PC-9 (cell line): ENCODE data around the gene TAF4B. TPM values are rescaled to one million over a fixed set of nuclear protein-coding genes. Genes with fewer than 3 reads are reported as not detected.
"Not testable (repeated sequence)": the region's sequence is repeated elsewhere in the genome, so short reads cannot be mapped to it uniquely, and the experiment has no call there.

Experiments used
- BruUV-seq: library from RNA; stranded (reverse); fragments of 400-500 nt; replicated peaks from 2 replicates; lab custom pipeline; 2021; lab: Mats Ljungman, UMichigan
- CTCF ChIA-PET: fragments of 300-600 bp; sonication (Branson Sonifier 250); formaldehyde crosslinking; loops from one replicate; lab custom pipeline; 2022; ENCODE audit warnings: antibody characterized with exemption; lab: Charles Lee
- POLR2A ChIA-PET: fragments of 300-600 bp; sonication (Branson Sonifier 250); formaldehyde crosslinking; loops from one replicate; lab custom pipeline; 2022; ENCODE audit warnings: antibody characterized with exemption; ENCODE audit not compliant: unreplicated experiment; lab: Charles Lee
- DNase-seq, 2 experiments: peaks; one replicate each; pipeline versions ENCODE4 v3.0.0 to v3.0.0-alpha.2; 2015 to 2022; ENCODE audit warnings: mixed read lengths in 1 of 2
- H2AFZ ChIP-seq: fragments of 200-600 bp; sonication (generic); 2 replicates; pipeline ENCODE4 v1.8.1; 2017; ENCODE audit warnings: antibody characterized with exemption
- H3F3A ChIP-seq: fragments of 200-600 bp; sonication (generic); 2 replicates; pipeline ENCODE4 v1.8.1; 2017; ENCODE audit warnings: antibody characterized with exemption, mild to moderate bottlenecking, low read depth; ENCODE audit not compliant: insufficient read depth
- H3K27ac ChIP-seq: fragments of 200-600 bp; sonication (generic); 2 replicates; pipeline ENCODE4 v1.6.1; 2016; ENCODE audit warnings: mixed run types
- H3K27me3 ChIP-seq: fragments of 200-600 bp; sonication (generic); 2 replicates; pipeline ENCODE4 v1.6.1; 2016; ENCODE audit warnings: low read depth, mixed run types; ENCODE audit not compliant: insufficient read depth
- H3K36me3 ChIP-seq: fragments of 200-600 bp; sonication (generic); 2 replicates; pipeline ENCODE4 v1.6.1; 2016; ENCODE audit warnings: low read depth, mixed run types
- H3K4me1 ChIP-seq: fragments of 200-600 bp; sonication (generic); replicated peaks from 2 replicates; pipeline ENCODE4 v1.6.1; 2016; ENCODE audit warnings: mixed run types; ENCODE audit not compliant: insufficient read depth
- H3K4me2 ChIP-seq: fragments of 200-600 bp; sonication (generic); 2 replicates; pipeline ENCODE4 v1.6.1; 2017; ENCODE audit warnings: mixed run types
- H3K4me3 ChIP-seq: fragments of 200-600 bp; sonication (generic); 2 replicates; pipeline ENCODE4 v1.6.1; 2016; ENCODE audit warnings: mixed run types
- H3K79me2 ChIP-seq: fragments of 200-600 bp; sonication (generic); 2 replicates; pipeline ENCODE4 v1.6.1; 2017; ENCODE audit warnings: low read depth, mixed run types
- H3K9me2 ChIP-seq: fragments of 200-600 bp; sonication (generic); 2 replicates; pipeline ENCODE4 v1.8.1; 2017; ENCODE audit warnings: mild to moderate bottlenecking; ENCODE audit not compliant: insufficient read depth
- H3K9me3 ChIP-seq: fragments of 200-600 bp; sonication (generic); 2 replicates; pipeline ENCODE4 v1.8.1; 2016; ENCODE audit warnings: low read depth; ENCODE audit not compliant: insufficient read depth
- H4K20me1 ChIP-seq: fragments of 200-600 bp; sonication (generic); 2 replicates; pipeline ENCODE4 v1.8.1; 2017; ENCODE audit not compliant: insufficient read depth
- CTCF ChIP-seq: fragments of 200-600 bp; sonication (generic); conservative IDR thresholded peaks from 2 replicates; pipeline ENCODE4 v1.6.1; 2017; ENCODE audit warnings: mixed run types, antibody characterized with exemption, mild to moderate bottlenecking, moderate library complexity
- EZH2 ChIP-seq: fragments of 200-600 bp; sonication (generic); IDR thresholded peaks from 2 replicates; pipeline ENCODE4 v1.8.0; 2017; ENCODE audit warnings: antibody characterized with exemption, low read depth
- intact Hi-C: fragments of 100-400 bp; cut with micrococcal nuclease; formaldehyde crosslinking; loops from one replicate; pipeline ENCODE4 v1.10.0; 2022; ENCODE audit not compliant: unreplicated experiment
- total RNA-seq: library from RNA; stranded (reverse); gene quantifications from 2 replicates; pipeline ENCODE4 v1.2.3, GENCODE V29; 2021

Gene TAF4B
- total RNA-seq, 1 experiment from 2014 or later = 2.8 TPM

GRCh38 chr18:26196605-26197004, 29.6 kb upstream of the TAF4B start:
- intact Hi-C loops = no loop called here
- H3K9me2 ChIP-seq = no peaks in the 10 kb centered on the region
- DNase-seq = no peak
- CTCF ChIA-PET = no interaction called here
- POLR2A ChIA-PET = no interaction called here
- H3F3A ChIP-seq = no peaks in the 10 kb centered on the region
- H4K20me1 ChIP-seq = no peaks in the 10 kb centered on the region
- H3K4me2 ChIP-seq = no peak overlapping the region
- H3K4me3 ChIP-seq = no peak overlapping the region
- no peak for TF ChIP-seq CTCF
- TF ChIP-seq EZH2 = no peak
- H3K27ac ChIP-seq = no peak overlapping the region
- no TSS peak for BruUV-seq
- no peaks in the 10 kb centered on the region for H3K36me3 ChIP-seq
- no peaks in the 10 kb centered on the region for H3K4me1 ChIP-seq
- H3K9me3 ChIP-seq = no peaks in the 10 kb centered on the region
- no peaks in the 10 kb centered on the region for H3K79me2 ChIP-seq
- no peaks in the 10 kb centered on the region for H3K27me3 ChIP-seq
- H2AFZ ChIP-seq = no peak overlapping the region

GRCh38 chr18:26202001-26202400, 24.2 kb upstream of the TAF4B start:
- H3K4me2 ChIP-seq, H3K36me3 ChIP-seq, H3K9me2 ChIP-seq, DNase-seq, H2AFZ ChIP-seq, H3K27me3 ChIP-seq, POLR2A ChIA-PET, BruUV-seq, H3K4me1 ChIP-seq, intact Hi-C loops, H3F3A ChIP-seq, H3K4me3 ChIP-seq, H4K20me1 ChIP-seq, H3K79me2 ChIP-seq, H3K9me3 ChIP-seq, CTCF ChIA-PET, H3K27ac ChIP-seq: not testable (repeated sequence)

- no peaks in the 10 kb centered on the region for H3K4me1 ChIP-seq
- BruUV-seq = no TSS peak
- intact Hi-C loops = no loop called here
- no peak overlapping the region for H3K4me3 ChIP-seq
- no peaks in the 10 kb centered on the region for H3K36me3 ChIP-seq
- H3K9me3 ChIP-seq = no peaks in the 10 kb centered on the region
- H4K20me1 ChIP-seq = no peaks in the 10 kb centered on the region
- no peaks in the 10 kb centered on the region for H3K27me3 ChIP-seq
- POLR2A ChIA-PET = no interaction called here
- H3K4me2 ChIP-seq = no peak overlapping the region
- CTCF ChIA-PET = no interaction called here
- no peaks in the 10 kb centered on the region for H3F3A ChIP-seq
- H3K9me2 ChIP-seq = no peaks in the 10 kb centered on the region
- no peak for DNase-seq
- no peaks in the 10 kb centered on the region for H3K79me2 ChIP-seq
- TF ChIP-seq CTCF (no peak), EZH2 (no peak)
- no peak overlapping the region for H2AFZ ChIP-seq
- no peak overlapping the region for H3K27ac ChIP-seq
These were observed 20.9 kb upstream of the TAF4B start for GRCh38 chr18:26205318-26205717.

- ChIA-PET CTCF (no interaction called here), POLR2A (no interaction called here)
- BruUV-seq = no TSS peak
These were observed 19.8 kb upstream of the TAF4B start for GRCh38 chr18:26206488-26206887.

More at GRCh38 chr18:26206488-26206887, 19.8 kb upstream of the TAF4B start:
- Histone ChIP-seq H3K4me1 (no peaks in the 10 kb centered on the region), H3K79me2 (no peaks in the 10 kb centered on the region), H3K4me2 (no peak overlapping the region), H3K9me3 (no peaks in the 10 kb centered on the region), H2AFZ (no peak overlapping the region), H3K9me2 (no peaks in the 10 kb centered on the region), H4K20me1 (no peaks in the 10 kb centered on the region), H3K27me3 (no peaks in the 10 kb centered on the region), H3K27ac (no peak overlapping the region), H3K4me3 (no peak overlapping the region), H3F3A (no peaks in the 10 kb centered on the region), H3K36me3 (no peaks in the 10 kb centered on the region)
- TF ChIP-seq EZH2 (no peak), CTCF (no peak)
- no peak for DNase-seq
- intact Hi-C loops = no loop called here
